ENCODE measurements around the gene TNPO3.

GRCh38 chr7:128913870-128914565 lies 140.9 kb downstream of the TNPO3 start:
- TF ChIP-seq RFX5 (IDR thresholded peaks at IDR 0.05; ENCODE audit: low read length): no peak
- TF ChIP-seq SMC3 (IDR thresholded peaks at IDR 0.05; ENCODE audit: low read depth, low read length): no peak
- no peak for TF ChIP-seq FOXM1 (IDR thresholded peaks at IDR 0.05; ENCODE audit: low read depth)
- no peak for TF ChIP-seq ZBTB33 (IDR thresholded peaks at IDR 0.05; ENCODE audit: borderline replicate concordance, low read depth)
- no peak for TF ChIP-seq CTCF (IDR thresholded peaks at IDR 0.05)
- TF ChIP-seq GATA2 (CRISPR knock-in tag; IDR thresholded peaks at IDR 0.05): no peak
- TF ChIP-seq POLR2AphosphoS5 (IDR thresholded peaks at IDR 0.05; ENCODE audit: low read depth, low read length): no peak
- TF ChIP-seq RAD21 (IDR thresholded peaks at IDR 0.05; ENCODE audit: low read length): no peak
- no peak for TF ChIP-seq MEF2A (IDR thresholded peaks at IDR 0.05; ENCODE audit: borderline replicate concordance, low read depth)
- no peak for TF ChIP-seq JUND (IDR thresholded peaks at IDR 0.05)
- no peak for TF ChIP-seq EP300 (IDR thresholded peaks at IDR 0.05; ENCODE audit: borderline replicate concordance in 1 of 2, low read depth in 1 of 2, low read length in 1 of 2)
- no peak for TF ChIP-seq USF2 (IDR thresholded peaks at IDR 0.05; ENCODE audit: borderline replicate concordance, low read depth, low read length)
- TF ChIP-seq TAF1 (IDR thresholded peaks at IDR 0.05; ENCODE audit: borderline replicate concordance, low read depth, low read length): no peak
- no peak for TF ChIP-seq YY1 (IDR thresholded peaks at IDR 0.05; ENCODE audit: low read depth)

Measured in SK-N-SH (cell line).